ENCODE measurements around the gene TULP4. TPM values are rescaled to one million over a fixed set of nuclear protein-coding genes. Genes with fewer than 3 reads are reported as not detected.

Gene TULP4
- total and polyA plus RNA-seq, 2 of the 8 experiments (the other 6 are each of a cell fraction or from before 2014, with no cell fraction given), result 7.7 to 51.6 TPM

DNA sequence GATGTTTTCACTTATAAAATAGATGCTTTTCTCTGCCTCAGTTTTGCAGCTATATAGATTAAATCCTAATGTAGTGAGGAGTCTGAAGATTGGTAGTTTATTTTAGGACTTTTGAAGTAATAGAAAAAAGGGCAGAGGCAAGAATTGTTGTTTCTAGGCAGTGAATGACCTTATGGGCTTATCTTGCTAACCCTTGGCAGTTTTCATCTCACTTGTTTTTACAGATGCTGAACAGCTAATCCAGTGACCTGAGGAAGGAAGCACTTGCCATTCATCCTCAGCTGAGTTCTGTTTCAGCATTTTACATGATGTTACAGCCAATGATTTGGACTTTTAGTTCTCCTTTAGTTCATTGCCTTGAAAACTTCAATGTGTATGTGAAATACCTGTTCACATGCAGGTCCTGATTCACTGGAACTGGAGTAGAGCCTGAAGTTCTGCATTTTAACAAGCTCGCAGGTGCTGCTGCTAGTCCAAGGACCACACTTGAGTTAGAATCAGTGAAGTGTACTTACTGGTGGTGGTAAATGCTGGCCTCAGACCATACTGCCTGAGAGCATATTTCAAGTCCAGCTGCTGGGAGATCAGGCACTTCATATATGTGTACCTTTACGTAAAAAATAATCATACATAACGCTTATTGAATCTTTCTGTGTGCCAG, 86.9 kb downstream of the TULP4 start:
- H3K4me2 ChIP-seq (ENCODE audit: insufficient read depth in 1 of 2, low read depth in 2 of 2, low read length in 2 of 2), result no peak overlapping the region
- no peak for FAIRE-seq
- TF ChIP-seq TCF12 (IDR thresholded peaks at IDR 0.05; ENCODE audit: low read depth, low read length) (no peak), KDM4A (IDR thresholded peaks at IDR 0.05; ENCODE audit: low read depth, low read length, severe bottlenecking) (no peak)

More for the DNA sequence above, 86.9 kb downstream of the TULP4 start:
- peaks cover 0 to 5% (median 0%) of the 10 kb centered on the region in 4 experiments; a peak in 2 of 7 replicates for H3K4me1 ChIP-seq (replicated peaks in 1 of 4; ENCODE audit: control insufficient read depth in 3 of 4, insufficient read depth in 4 of 4, low read length in 3 of 4)
- H4K91ac ChIP-seq (replicated peaks; ENCODE audit: insufficient read length, low read length), result no peak overlapping the region
- H2BK12ac ChIP-seq (ENCODE audit: low read depth, low read length), result no peak overlapping the region
- DNase-seq (ENCODE audit: low read depth in 1 of 2, low spot score in 2 of 2), result no peak
- H3K79me1 ChIP-seq (ENCODE audit: low read depth, low read length), result no peaks in the 10 kb centered on the region
- 86% methylated on average over 3 of the region's 3 CpGs; no CpG with 5 or more reads in 1 of the 2 experiments for WGBS, 2 experiments (ENCODE audit: extremely low coverage in 1 of 2, insufficient coverage in 1 of 2, insufficient read length in 1 of 2, insufficient replicate concordance in 2 of 2, low coverage in 1 of 2, low lambda C conversion rate in 2 of 2, missing lambda C conversion rate in 1 of 2)
- ChIA-PET POLR2A (ENCODE audit: partially characterized antibody) (interaction anchor here (0.9 to 1.3 kb wide), 2 partner anchors 13 to 166 kb away, joined by 3 read pairs; no protein-coding TSS in a partner anchor), CTCF (ENCODE audit: partially characterized antibody) (interaction anchor here (1.9 kb wide), 1 partner anchor 11 kb away, joined by 7 read pairs; no protein-coding TSS in a partner anchor)
- no peak overlapping the region for H2BK20ac ChIP-seq (ENCODE audit: low read length)
- H3K18ac ChIP-seq (ENCODE audit: extremely low read depth, low read length), result no peak overlapping the region
- no peak overlapping the region for H4K5ac ChIP-seq (ENCODE audit: insufficient read length, low read depth, low read length)
- H3K23ac ChIP-seq (ENCODE audit: insufficient read length), result no peak overlapping the region
- H3K56ac ChIP-seq (replicated peaks; ENCODE audit: insufficient read length, low read depth, low read length), result no peak overlapping the region
- no peak overlapping the region for H3K14ac ChIP-seq (ENCODE audit: insufficient read length)
- no peak overlapping the region for H3K27ac ChIP-seq (ENCODE audit: low read depth, low read length)
- no peaks in the 10 kb centered on the region for H3K23me2 ChIP-seq (ENCODE audit: low read depth, low read length)
- H3K9ac ChIP-seq (replicated peaks in 1 of 4; ENCODE audit: extremely low read depth in 1 of 4, low read depth in 3 of 4, low read length in 3 of 4), result no peak overlapping the region
- no peak overlapping the region for H4K8ac ChIP-seq (ENCODE audit: extremely low read depth, insufficient read depth, low read length)
- H3K9me3 ChIP-seq (ENCODE audit: insufficient read depth in 2 of 2, low read depth in 1 of 2, low read length in 1 of 2), result peaks cover 0 to 2% of the 10 kb centered on the region in 2 experiments; a peak in 1 of 4 replicates
- H2BK120ac ChIP-seq (replicated peaks; ENCODE audit: low read depth, low read length), result no peak overlapping the region
- no peak overlapping the region for H3K4me3 ChIP-seq (ENCODE audit: extremely low read depth in 1 of 4, insufficient read depth in 2 of 4, low read depth in 3 of 4, low read length in 4 of 4)
- H4K20me1 ChIP-seq (replicated peaks in 1 of 2; ENCODE audit: control insufficient read depth in 1 of 2, insufficient read depth in 2 of 2, low read length in 2 of 2), result peaks cover 0 to 2% of the 10 kb centered on the region in 2 experiments
- no peaks in the 10 kb centered on the region; a peak in 1 of 8 replicates for H3K36me3 ChIP-seq (ENCODE audit: control insufficient read depth in 2 of 4, insufficient read depth in 4 of 4, low read length in 3 of 4)
- no peak overlapping the region for H3K4ac ChIP-seq (replicated peaks; ENCODE audit: insufficient read length, low read depth, low read length)
- H3K27me3 ChIP-seq (replicated peaks in 1 of 4; ENCODE audit: control insufficient read depth in 3 of 4, extremely low read depth in 1 of 4, insufficient read depth in 3 of 4, low read length in 3 of 4), result no peaks in the 10 kb centered on the region
- peaks cover 0 to 6% of the 10 kb centered on the region in 2 experiments; a peak in 2 of 4 replicates for H3K79me2 ChIP-seq (ENCODE audit: control insufficient read depth in 1 of 2, insufficient read depth in 2 of 2, low read length in 2 of 2)
- no peak overlapping the region for H2BK15ac ChIP-seq (ENCODE audit: low read length)
- H2BK5ac ChIP-seq (ENCODE audit: low read depth, low read length), result no peak overlapping the region
- no peak overlapping the region for H2AK5ac ChIP-seq (ENCODE audit: low read depth, low read length)
- no peak overlapping the region for H2AFZ ChIP-seq (ENCODE audit: low read length)
